Ishikawa (cell line): ENCODE data around the gene KLC3.

Experiments
- CEBPB ChIP-seq: IDR thresholded peaks from 2 replicates; pipeline ENCODE4 v1.6.1; 2012
- EP300 ChIP-seq: IDR thresholded peaks from 2 replicates; pipeline ENCODE4 v1.6.1; 2012; ENCODE audit warnings: borderline replicate concordance
- FOXM1 ChIP-seq: IDR thresholded peaks from 2 replicates; pipeline ENCODE4 v1.6.1; 2012; ENCODE audit warnings: low read depth, borderline replicate concordance
- NFIC ChIP-seq: IDR thresholded peaks from 2 replicates; pipeline ENCODE4 v1.6.1; 2012
- RAD21 ChIP-seq: IDR thresholded peaks from 2 replicates; pipeline ENCODE4 v1.6.1; 2012; ENCODE audit warnings: low read depth
- TAF1 ChIP-seq: IDR thresholded peaks from 2 replicates; pipeline ENCODE4 v1.6.1; 2012; ENCODE audit warnings: low read depth, mild to moderate bottlenecking
- TCF12 ChIP-seq: IDR thresholded peaks from 2 replicates; pipeline ENCODE4 v1.6.1; 2012; ENCODE audit warnings: low read depth
- YY1 ChIP-seq: IDR thresholded peaks from 2 replicates; pipeline ENCODE4 v1.6.1; 2012; ENCODE audit warnings: low read depth
- ZBTB7A ChIP-seq: IDR thresholded peaks from 2 replicates; pipeline ENCODE4 v1.6.1; 2012; ENCODE audit warnings: low read depth
- TF ChIP-seq, protein P1 (sequence below): IDR thresholded peaks from 2 replicates; pipeline ENCODE4 v1.6.1; 2012
- TF ChIP-seq, protein P2 (sequence below): IDR thresholded peaks from 2 replicates; pipeline ENCODE4 v1.6.1; 2012
- TF ChIP-seq, protein P3 (sequence below): IDR thresholded peaks from 2 replicates; pipeline ENCODE4 v1.6.1; 2012; ENCODE audit warnings: low read depth, mild to moderate bottlenecking

DNA sequence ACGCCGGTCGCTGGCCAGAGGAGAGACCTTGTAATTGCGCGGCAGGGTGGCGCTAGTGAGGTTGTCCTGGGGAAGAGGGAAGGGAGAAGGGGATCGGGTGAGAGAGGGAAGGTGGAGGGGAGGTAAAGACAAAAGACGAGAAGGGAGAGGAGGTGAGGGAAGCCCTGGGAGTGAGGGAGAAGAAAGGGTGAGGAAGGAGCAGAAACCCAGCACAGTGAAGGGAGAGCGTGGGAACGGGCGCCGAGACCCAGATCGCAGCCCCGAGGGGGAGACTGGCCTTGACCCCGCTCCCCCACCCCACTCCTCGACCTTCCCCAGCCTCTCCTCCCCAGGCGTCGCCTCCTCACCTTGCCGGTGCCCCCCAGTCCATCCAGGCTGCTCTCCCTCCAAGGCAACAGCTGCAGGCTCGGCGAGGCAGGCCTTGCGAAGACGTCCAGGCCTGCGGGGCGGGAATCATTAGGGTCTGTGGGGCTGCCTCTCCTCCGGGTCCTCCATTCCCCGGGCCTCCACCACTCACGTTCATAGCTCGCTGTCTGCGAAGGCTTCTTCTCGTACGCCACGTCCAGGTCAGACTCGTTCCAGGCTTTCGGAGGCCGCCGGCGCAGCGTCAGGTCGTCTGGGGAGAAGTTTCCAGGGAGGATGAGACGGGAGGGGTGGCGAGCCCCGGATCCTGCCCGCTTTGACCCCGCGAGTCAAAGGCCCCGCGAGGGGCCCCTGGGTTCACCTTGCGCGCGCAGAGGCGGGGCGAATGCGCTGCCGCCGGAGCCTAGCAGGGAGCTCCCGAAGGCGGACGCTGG lies 55.5 kb downstream of the KLC3 start:
- TF ChIP-seq YY1 (no peak), EP300 (no peak), RAD21 (no peak), CEBPB (no peak), FOXM1 (no peak), ZBTB7A (no peak), NFIC (no peak), TAF1 (no peak), TCF12 (no peak)
- TF ChIP-seq, protein P1, sequence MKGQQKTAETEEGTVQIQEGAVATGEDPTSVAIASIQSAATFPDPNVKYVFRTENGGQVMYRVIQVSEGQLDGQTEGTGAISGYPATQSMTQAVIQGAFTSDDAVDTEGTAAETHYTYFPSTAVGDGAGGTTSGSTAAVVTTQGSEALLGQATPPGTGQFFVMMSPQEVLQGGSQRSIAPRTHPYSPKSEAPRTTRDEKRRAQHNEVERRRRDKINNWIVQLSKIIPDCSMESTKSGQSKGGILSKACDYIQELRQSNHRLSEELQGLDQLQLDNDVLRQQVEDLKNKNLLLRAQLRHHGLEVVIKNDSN, result no peak
- TF ChIP-seq, protein P2, sequence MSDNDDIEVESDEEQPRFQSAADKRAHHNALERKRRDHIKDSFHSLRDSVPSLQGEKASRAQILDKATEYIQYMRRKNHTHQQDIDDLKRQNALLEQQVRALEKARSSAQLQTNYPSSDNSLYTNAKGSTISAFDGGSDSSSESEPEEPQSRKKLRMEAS, result no peak
- TF ChIP-seq, protein P3, sequence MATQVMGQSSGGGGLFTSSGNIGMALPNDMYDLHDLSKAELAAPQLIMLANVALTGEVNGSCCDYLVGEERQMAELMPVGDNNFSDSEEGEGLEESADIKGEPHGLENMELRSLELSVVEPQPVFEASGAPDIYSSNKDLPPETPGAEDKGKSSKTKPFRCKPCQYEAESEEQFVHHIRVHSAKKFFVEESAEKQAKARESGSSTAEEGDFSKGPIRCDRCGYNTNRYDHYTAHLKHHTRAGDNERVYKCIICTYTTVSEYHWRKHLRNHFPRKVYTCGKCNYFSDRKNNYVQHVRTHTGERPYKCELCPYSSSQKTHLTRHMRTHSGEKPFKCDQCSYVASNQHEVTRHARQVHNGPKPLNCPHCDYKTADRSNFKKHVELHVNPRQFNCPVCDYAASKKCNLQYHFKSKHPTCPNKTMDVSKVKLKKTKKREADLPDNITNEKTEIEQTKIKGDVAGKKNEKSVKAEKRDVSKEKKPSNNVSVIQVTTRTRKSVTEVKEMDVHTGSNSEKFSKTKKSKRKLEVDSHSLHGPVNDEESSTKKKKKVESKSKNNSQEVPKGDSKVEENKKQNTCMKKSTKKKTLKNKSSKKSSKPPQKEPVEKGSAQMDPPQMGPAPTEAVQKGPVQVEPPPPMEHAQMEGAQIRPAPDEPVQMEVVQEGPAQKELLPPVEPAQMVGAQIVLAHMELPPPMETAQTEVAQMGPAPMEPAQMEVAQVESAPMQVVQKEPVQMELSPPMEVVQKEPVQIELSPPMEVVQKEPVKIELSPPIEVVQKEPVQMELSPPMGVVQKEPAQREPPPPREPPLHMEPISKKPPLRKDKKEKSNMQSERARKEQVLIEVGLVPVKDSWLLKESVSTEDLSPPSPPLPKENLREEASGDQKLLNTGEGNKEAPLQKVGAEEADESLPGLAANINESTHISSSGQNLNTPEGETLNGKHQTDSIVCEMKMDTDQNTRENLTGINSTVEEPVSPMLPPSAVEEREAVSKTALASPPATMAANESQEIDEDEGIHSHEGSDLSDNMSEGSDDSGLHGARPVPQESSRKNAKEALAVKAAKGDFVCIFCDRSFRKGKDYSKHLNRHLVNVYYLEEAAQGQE, result no peak
